ENCODE results near the gene KRT86. TPM values are rescaled to one million over a fixed set of nuclear protein-coding genes. Genes with fewer than 3 reads are reported as not detected.

KRT86 gene
- total and polyA plus RNA-seq, 2 of the 13 experiments (the other 11 are each of a cell fraction or from before 2014, with no cell fraction given) = not detected

GRCh38 chr12:52252728-52253343 lies 21.6 kb upstream of the KRT86 start:
- in situ Hi-C loops (cut with HindIII; ENCODE audit: extremely low pct_ligation_motif_present, low pct_unique_long_range_greater_than_20kb) = no loop called here
- Histone ChIP-seq H3K4me1 (ENCODE audit: insufficient read depth, low read length) (peaks cover 2% of the 10 kb centered on the region), H3K27me3 (ENCODE audit: control insufficient read depth in 1 of 2, insufficient read depth in 2 of 2, low read length in 2 of 2) (peaks cover 6 to 51% of the 10 kb centered on the region in 2 experiments), H3K36me3 (replicated peaks in 1 of 2; ENCODE audit: control insufficient read depth in 1 of 2, insufficient read depth in 2 of 2, low read length in 2 of 2) (no peaks in the 10 kb centered on the region), H3K9ac (ENCODE audit: insufficient read depth, low read depth, low read length) (no peak overlapping the region), H2AFZ (ENCODE audit: low read length) (no peak overlapping the region), H3K9me3 (ENCODE audit: low read length) (no peaks in the 10 kb centered on the region), H3K4me3 (replicated peaks in 1 of 3; ENCODE audit: insufficient read depth in 1 of 3, low read depth in 2 of 3, low read length in 3 of 3) (no peak overlapping the region), H3K4me2 (ENCODE audit: low read depth, low read length) (no peak overlapping the region), H3K79me2 (ENCODE audit: insufficient read depth, low read length) (no peaks in the 10 kb centered on the region), H3K27ac (ENCODE audit: extremely low read length, insufficient read depth, low read length) (no peak overlapping the region), H4K20me1 (ENCODE audit: insufficient read depth, low read length) (no peaks in the 10 kb centered on the region)
- CTCF ChIA-PET (ENCODE audit: low intra/inter-chr PET ratio, low total read pairs) = no interaction called here
- BruUV-seq (replicated peaks) = no TSS peak
- TF ChIP-seq ZNF275 (CRISPR knock-in tag; IDR thresholded peaks at IDR 0.05; ENCODE audit: borderline replicate concordance) = no peak
- no peak for TF ChIP-seq FOXM1 (CRISPR knock-in tag; IDR thresholded peaks at IDR 0.05)
- no peak for TF ChIP-seq HMG20A (CRISPR knock-in tag; IDR thresholded peaks at IDR 0.05; ENCODE audit: borderline replicate concordance)
- TF ChIP-seq ZNF274 (CRISPR knock-in tag; IDR thresholded peaks at IDR 0.05) = no peak
- no peak for TF ChIP-seq USF2 (IDR thresholded peaks at IDR 0.05; ENCODE audit: low read depth, low read length)
- TF ChIP-seq USF2 (CRISPR knock-in tag; IDR thresholded peaks at IDR 0.05; ENCODE audit: borderline replicate concordance) = no peak
- no peak for TF ChIP-seq BHLHE40 (IDR thresholded peaks at IDR 0.05; ENCODE audit: low read length)
- TF ChIP-seq SSRP1 (CRISPR knock-in tag; IDR thresholded peaks at IDR 0.05) = no peak
- no peak for TF ChIP-seq THYN1 (CRISPR knock-in tag; IDR thresholded peaks at IDR 0.05; ENCODE audit: borderline replicate concordance, low read depth)
- TF ChIP-seq TEAD2 (CRISPR knock-in tag; IDR thresholded peaks at IDR 0.05) = no peak
- no peak for TF ChIP-seq KAT7 (CRISPR knock-in tag; IDR thresholded peaks at IDR 0.05; ENCODE audit: borderline replicate concordance)
- TF ChIP-seq CERS6 (CRISPR knock-in tag; IDR thresholded peaks at IDR 0.05) = no peak
- no peak for TF ChIP-seq FIP1L1 (IDR thresholded peaks at IDR 0.05; ENCODE audit: borderline replicate concordance, insufficient read depth, low read depth, low read length)
- no peak for TF ChIP-seq PHF5A (CRISPR knock-in tag; IDR thresholded peaks at IDR 0.05; ENCODE audit: low read depth, unreplicated experiment)
- TF ChIP-seq MXD3 (CRISPR knock-in tag; IDR thresholded peaks at IDR 0.05) = no peak
- TF ChIP-seq SAP130 (CRISPR knock-in tag; IDR thresholded peaks at IDR 0.05; ENCODE audit: low read depth) = no peak
- no peak for TF ChIP-seq ONECUT2 (CRISPR knock-in tag; IDR thresholded peaks at IDR 0.05)
- no peak for TF ChIP-seq RAD21 (CRISPR knock-in tag; IDR thresholded peaks at IDR 0.05)
- TF ChIP-seq KLF9 (CRISPR knock-in tag; IDR thresholded peaks at IDR 0.05; ENCODE audit: low read depth) = no peak
- DNase-seq (ENCODE audit: low spot score) = no peak
- WGBS (ENCODE audit: low lambda C conversion rate) = 36% methylated on average over 10 of the region's 11 CpGs
- ATAC-seq = no peak
- no peak for FAIRE-seq
- intact Hi-C loops (cut with micrococcal nuclease; ENCODE audit: unreplicated experiment) = loop anchor here (5.0 kb wide), 1 partner anchor 54 kb away; no protein-coding TSS in a partner anchor
- POLR2A ChIA-PET = no interaction called here

All from HepG2 (cell line).